NCI-H2107 (cell line): ENCODE data around the gene COL18A1.
"Not testable (repeated sequence)": the region's sequence is repeated elsewhere in the genome, so short reads cannot be mapped to it uniquely, and the experiment has no call there.

Experiments used
- DNase-seq: peaks from one replicate; lab custom pipeline; 2025; lab: John Stamatoyannopoulos, UW

The COL18A1 gene

GRCh38 chr21:45367402-45368351 is 37.3 kb upstream of the COL18A1 start:
- no peak for DNase-seq

- DNase-seq, result not testable (repeated sequence)
Observed at GRCh38 chr21:45369018-45369417, 35.9 kb upstream of the COL18A1 start.

GRCh38 chr21:45370575-45370974 is 34.4 kb upstream of the COL18A1 start:
- DNase-seq, result no peak

- DNase-seq, result no peak
Observed at GRCh38 chr21:45371081-45371480, 33.9 kb upstream of the COL18A1 start.

GRCh38 chr21:45371655-45372054 is 33.3 kb upstream of the COL18A1 start:
- DNase-seq, result no peak

- DNase-seq, result no peak
Observed at GRCh38 chr21:45372732-45373355, 32.1 kb upstream of the COL18A1 start.

GRCh38 chr21:45373991-45374816 is 30.8 kb upstream of the COL18A1 start:
- DNase-seq, result no peak

- DNase-seq, result no peak
Observed at GRCh38 chr21:45374826-45375455, 30.0 kb upstream of the COL18A1 start.

GRCh38 chr21:45376459-45377324 is 28.3 kb upstream of the COL18A1 start:
- no peak for DNase-seq

- DNase-seq, result no peak
Observed at GRCh38 chr21:45377325-45377709, 27.6 kb upstream of the COL18A1 start.

- no peak for DNase-seq
Observed at GRCh38 chr21:45377866-45378257, 27.1 kb upstream of the COL18A1 start.

GRCh38 chr21:45378258-45378966 is 26.6 kb upstream of the COL18A1 start:
- DNase-seq, result no peak

GRCh38 chr21:45379171-45379900 is 25.6 kb upstream of the COL18A1 start:
- DNase-seq, result no peak

- no peak for DNase-seq
Observed at GRCh38 chr21:45379901-45380330, 25.0 kb upstream of the COL18A1 start.

GRCh38 chr21:45380566-45380965 is 24.4 kb upstream of the COL18A1 start:
- DNase-seq, result no peak

- DNase-seq, result no peak
Observed at GRCh38 chr21:45381036-45381787, 23.8 kb upstream of the COL18A1 start.

GRCh38 chr21:45381865-45382696 is 22.9 kb upstream of the COL18A1 start:
- no peak for DNase-seq

- DNase-seq, result no peak
Observed at GRCh38 chr21:45382697-45382997, 22.3 kb upstream of the COL18A1 start.
